Duodenal mucosa (tissue), 2 donors: ENCODE data around the gene ORC2.

Experiments
- H3K27ac ChIP-seq: one replicate; pipeline ENCODE4 v1.7.0; 2013; ENCODE audit warnings: low read depth, low read length
- H3K27me3 ChIP-seq, 2 donors: one replicate each; pipeline ENCODE4 v1.7.0; 2013; ENCODE audit warnings: low read length in 2 of 2, control low read depth in 1 of 2; ENCODE audit not compliant: insufficient read depth in 2 of 2, control insufficient read depth in 1 of 2
- H3K36me3 ChIP-seq, 2 donors: one replicate each; pipeline ENCODE4 v1.7.0; 2013; ENCODE audit warnings: low read length in 2 of 2, control low read depth in 1 of 2; ENCODE audit not compliant: insufficient read depth in 2 of 2, control insufficient read depth in 1 of 2
- H3K4me1 ChIP-seq, 2 donors: one replicate each; pipeline ENCODE4 v1.7.0; 2013; ENCODE audit warnings: low read length in 2 of 2, control low read depth in 1 of 2; ENCODE audit not compliant: insufficient read depth in 2 of 2, control insufficient read depth in 1 of 2
- H3K4me3 ChIP-seq, 2 donors: one replicate each; pipeline ENCODE4 v1.7.0; 2013; ENCODE audit warnings: low read length in 2 of 2, low read depth in 1 of 2
- H3K9ac ChIP-seq, 2 donors: one replicate each; pipeline ENCODE4 v1.7.0; 2013; ENCODE audit warnings: low read length in 2 of 2, low read depth in 1 of 2
- H3K9me3 ChIP-seq, 2 donors: one replicate each; pipeline ENCODE4 v1.7.0; 2013; ENCODE audit warnings: low read length in 2 of 2, control low read depth in 1 of 2; ENCODE audit not compliant: control insufficient read depth in 1 of 2

The ORC2 gene

GRCh38 chr2:200864176-200865034 lies 99.1 kb downstream of the ORC2 start, which contains the start of gene CLK1:
TSS of gene CLK1 (minus strand) at chr2:200864658. CDS start at chr2:200861862, 2,796 bp downstream.
- H3K36me3 ChIP-seq = peaks cover 3 to 13% of the 10 kb centered on the region in 2 donors
- H3K9me3 ChIP-seq = no peaks in the 10 kb centered on the region
- peaks cover 17 to 20% of the 10 kb centered on the region in 2 donors for H3K4me1 ChIP-seq
- H3K4me3 ChIP-seq = peak within 1 kb of the TSS; percentile 80 to 98
- H3K27me3 ChIP-seq = no peaks in the 10 kb centered on the region
- H3K27ac ChIP-seq = peak within 1 kb of the TSS; percentile 100
- peak within 1 kb of the TSS; percentile 100 for H3K9ac ChIP-seq

DNA sequence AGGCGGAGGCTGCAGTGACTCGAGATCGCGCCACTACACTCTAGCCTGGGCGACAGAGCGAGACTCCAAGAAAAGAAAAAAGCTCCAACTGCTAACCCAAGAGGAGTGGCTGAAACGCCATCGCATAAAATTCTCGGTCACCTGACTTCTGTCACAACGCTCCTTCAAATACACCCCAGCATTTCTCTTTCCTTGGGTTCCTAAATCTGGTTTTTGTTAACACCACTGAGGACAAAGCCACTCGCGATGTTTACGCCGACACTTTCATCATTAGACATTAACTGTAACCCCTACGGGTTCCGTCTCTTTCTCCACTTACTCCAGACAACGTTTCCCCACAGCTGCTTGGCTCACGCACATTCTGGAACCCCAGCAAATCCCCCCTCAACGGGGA lies 99.7 kb downstream of the ORC2 start:
- Histone ChIP-seq H3K4me1 (peaks cover 17 to 26% of the 10 kb centered on the region in 2 donors), H3K27me3 (no peaks in the 10 kb centered on the region), H3K4me3 (peak overlapping the region; percentile 80 to 98), H3K9ac (peak overlapping the region; percentile 100), H3K36me3 (peaks cover 9 to 17% of the 10 kb centered on the region in 2 donors), H3K27ac (peak overlapping the region; percentile 100), H3K9me3 (no peaks in the 10 kb centered on the region)

DNA sequence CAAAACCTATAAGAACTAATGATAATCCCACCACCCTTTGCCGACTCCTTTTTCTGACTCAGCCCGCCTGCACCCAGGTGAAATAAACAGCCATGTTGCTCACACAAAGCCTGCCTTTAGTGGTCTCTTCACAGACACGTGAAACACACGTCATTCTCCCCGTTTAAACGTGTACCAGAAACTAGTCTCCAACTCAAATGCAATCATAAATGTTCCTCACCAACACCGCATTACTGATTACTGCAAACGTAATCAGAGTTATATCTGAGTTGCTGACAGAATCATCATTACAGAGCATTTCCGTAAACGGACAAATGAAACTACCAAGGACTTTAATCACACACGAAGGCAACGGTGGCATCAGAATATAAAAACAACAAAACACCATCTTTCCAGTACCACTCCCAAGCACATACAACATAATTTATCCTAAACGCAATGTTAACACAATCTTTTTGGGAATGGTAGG lies 100.9 kb downstream of the ORC2 start:
- Histone ChIP-seq H3K4me1 (peaks cover 17 to 26% of the 10 kb centered on the region in 2 donors), H3K4me3 (peak overlapping the region; percentile 80 to 98), H3K36me3 (peaks cover 19 to 29% of the 10 kb centered on the region in 2 donors), H3K27me3 (no peaks in the 10 kb centered on the region), H3K9me3 (no peaks in the 10 kb centered on the region), H3K27ac (peak overlapping the region; percentile 100), H3K9ac (peak overlapping the region; percentile 100)

- H3K27ac ChIP-seq = no peak overlapping the region
- peaks cover 17 to 26% of the 10 kb centered on the region in 2 donors for H3K4me1 ChIP-seq
- H3K4me3 ChIP-seq = peak overlapping the region; percentile 80 to 98
- peaks cover 24 to 37% of the 10 kb centered on the region in 2 donors for H3K36me3 ChIP-seq
- no peaks in the 10 kb centered on the region for H3K27me3 ChIP-seq
- peak overlapping the region; percentile 18 to 100 for H3K9ac ChIP-seq
- H3K9me3 ChIP-seq = no peaks in the 10 kb centered on the region
Observed at GRCh38 chr2:200861617-200862155, 101.8 kb downstream of the ORC2 start.

DNA sequence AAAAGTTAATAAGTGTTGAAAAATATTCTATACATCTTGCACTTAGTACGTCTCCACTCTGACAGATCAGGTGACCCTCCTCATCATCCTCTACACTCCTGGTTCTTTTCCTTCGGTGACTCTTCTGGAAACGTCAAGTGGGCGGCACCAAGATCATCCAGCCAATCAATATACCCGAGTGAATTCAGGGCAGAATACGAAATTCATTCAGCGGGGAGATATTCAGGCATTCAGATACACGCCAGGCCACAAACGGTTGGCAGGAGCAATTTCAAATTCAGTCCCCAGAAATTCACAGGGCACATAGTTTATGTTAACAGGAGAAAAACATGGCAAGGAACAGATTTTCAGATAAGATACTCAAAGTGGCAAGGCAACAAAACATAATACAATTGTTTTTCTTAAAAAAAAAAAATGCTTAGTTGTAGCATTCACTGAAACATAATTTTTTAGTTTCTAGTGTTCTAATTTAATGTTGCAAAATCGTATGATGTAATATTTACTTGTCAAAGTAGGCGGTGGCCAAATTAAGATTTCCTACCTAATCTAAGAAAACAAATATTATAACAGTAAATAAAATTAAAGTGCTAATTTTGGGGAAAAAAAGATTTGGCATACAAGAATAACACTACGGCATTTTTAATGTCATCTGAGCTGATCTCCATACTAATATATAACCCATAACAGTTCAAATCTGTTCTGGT lies 103.2 kb downstream of the ORC2 start:
- Histone ChIP-seq H3K9me3 (no peaks in the 10 kb centered on the region), H3K36me3 (peaks cover 31 to 52% of the 10 kb centered on the region in 2 donors), H3K27ac (no peak overlapping the region), H3K27me3 (no peaks in the 10 kb centered on the region), H3K4me1 (peaks cover 16 to 25% of the 10 kb centered on the region in 2 donors), H3K4me3 (peak overlapping the region in 1 of 2 donors; percentile 80), H3K9ac (no peak overlapping the region)
